Epithelial cell of proximal tubule (primary cell): ENCODE results near the gene CMPK1. TPM values are rescaled to one million over a fixed set of nuclear protein-coding genes. Genes with fewer than 3 reads are reported as not detected.

ENCODE experiments used
- DNase-seq: peaks from one replicate; pipeline ENCODE4 v3.0.0-alpha.2; 2011; ENCODE audit warnings: low read depth
- H3K4me3 ChIP-seq: 2 replicates; pipeline ENCODE4 v1.5.1; 2011; ENCODE audit warnings: low read depth, mild to moderate bottlenecking, low read length
- total RNA-seq: library from RNA; depleted of rRNA; stranded (reverse); fragments of >200 nt; gene quantifications from 2 replicates; pipeline ENCODE4 v1.2.3, GENCODE V29; 2015
- TF ChIP-seq, protein P1 (sequence below): conservative IDR thresholded peaks from 2 replicates; pipeline ENCODE4 v1.5.1; 2012; ENCODE audit warnings: low read depth, mild to moderate bottlenecking, low read length

CMPK1 gene
- total RNA-seq, 1 donor from 2014 or later, result 67.6 TPM

DNA sequence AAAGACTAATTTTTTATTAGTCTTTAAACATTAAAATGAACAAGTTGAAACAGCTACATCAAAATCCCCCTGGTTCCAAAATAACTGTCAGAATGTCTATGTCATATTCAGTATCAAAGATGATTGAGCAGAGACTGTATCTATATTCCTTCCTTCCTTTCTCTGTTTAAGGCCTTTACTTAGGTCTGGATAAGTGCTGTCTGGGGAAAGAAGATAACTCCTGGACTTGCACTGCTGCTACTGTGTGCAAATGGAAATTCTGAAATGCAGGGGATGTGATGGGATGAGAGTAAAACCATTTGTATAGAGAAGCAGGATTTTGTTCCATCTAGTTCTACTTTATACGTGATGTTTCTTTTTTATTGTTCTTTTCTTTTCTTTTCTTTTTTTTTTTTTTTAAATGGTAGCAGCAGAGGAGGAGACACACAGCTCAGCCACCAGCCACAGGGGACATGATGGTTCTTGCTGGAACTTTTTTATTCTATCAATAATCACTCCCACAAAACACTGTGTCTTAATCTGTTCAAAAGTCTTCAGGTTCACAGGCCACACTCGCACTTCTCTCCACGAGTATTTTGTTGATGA lies 48.9 kb downstream of the CMPK1 start:
- H3K4me3 ChIP-seq, result no peak overlapping the region
- DNase-seq, result no peak
- TF ChIP-seq, protein P1, sequence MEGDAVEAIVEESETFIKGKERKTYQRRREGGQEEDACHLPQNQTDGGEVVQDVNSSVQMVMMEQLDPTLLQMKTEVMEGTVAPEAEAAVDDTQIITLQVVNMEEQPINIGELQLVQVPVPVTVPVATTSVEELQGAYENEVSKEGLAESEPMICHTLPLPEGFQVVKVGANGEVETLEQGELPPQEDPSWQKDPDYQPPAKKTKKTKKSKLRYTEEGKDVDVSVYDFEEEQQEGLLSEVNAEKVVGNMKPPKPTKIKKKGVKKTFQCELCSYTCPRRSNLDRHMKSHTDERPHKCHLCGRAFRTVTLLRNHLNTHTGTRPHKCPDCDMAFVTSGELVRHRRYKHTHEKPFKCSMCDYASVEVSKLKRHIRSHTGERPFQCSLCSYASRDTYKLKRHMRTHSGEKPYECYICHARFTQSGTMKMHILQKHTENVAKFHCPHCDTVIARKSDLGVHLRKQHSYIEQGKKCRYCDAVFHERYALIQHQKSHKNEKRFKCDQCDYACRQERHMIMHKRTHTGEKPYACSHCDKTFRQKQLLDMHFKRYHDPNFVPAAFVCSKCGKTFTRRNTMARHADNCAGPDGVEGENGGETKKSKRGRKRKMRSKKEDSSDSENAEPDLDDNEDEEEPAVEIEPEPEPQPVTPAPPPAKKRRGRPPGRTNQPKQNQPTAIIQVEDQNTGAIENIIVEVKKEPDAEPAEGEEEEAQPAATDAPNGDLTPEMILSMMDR, result no peak

DNA sequence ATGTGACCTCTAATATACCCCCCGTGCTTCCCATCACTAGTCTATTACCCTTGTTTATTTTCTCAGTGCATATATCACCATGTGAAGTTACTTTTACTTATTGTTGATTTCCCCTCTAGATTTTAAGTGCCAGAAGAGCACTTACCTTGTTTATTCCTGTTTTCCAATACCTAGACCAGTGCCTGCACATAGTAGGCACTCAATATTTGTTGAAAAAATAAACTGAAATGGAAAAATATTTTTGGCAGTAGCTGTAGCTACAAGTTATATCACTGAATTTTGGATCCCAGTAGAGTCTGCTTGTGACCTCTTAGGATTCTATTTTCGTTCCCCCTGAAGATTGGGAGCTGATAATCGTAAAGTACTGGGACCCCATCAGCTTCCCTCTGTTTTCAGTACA lies 50.5 kb downstream of the CMPK1 start:
- no peak overlapping the region for H3K4me3 ChIP-seq
- DNase-seq, result no peak
- TF ChIP-seq, protein P1, result no peak

DNA sequence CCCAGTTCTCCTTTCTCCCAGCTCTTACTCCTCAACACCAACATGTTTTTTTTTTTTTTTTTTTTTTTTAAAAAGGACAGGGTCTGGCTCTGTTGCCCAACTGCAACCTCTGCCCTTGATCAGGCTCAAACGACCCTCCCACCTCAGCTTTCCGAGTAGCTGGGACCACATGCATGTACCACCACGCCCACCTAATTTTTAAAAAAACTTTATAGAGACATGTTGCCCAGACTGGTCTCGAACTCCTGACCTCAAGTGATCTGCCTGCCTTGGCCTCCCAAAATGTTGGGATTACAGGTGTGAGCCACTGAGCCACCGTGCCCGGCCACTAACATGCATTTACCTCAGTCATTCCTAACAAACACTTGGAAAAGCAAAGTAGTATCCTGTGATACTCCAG lies 51.4 kb downstream of the CMPK1 start:
- no peak for DNase-seq
- H3K4me3 ChIP-seq, result no peak overlapping the region
- TF ChIP-seq, protein P1, result no peak

DNA sequence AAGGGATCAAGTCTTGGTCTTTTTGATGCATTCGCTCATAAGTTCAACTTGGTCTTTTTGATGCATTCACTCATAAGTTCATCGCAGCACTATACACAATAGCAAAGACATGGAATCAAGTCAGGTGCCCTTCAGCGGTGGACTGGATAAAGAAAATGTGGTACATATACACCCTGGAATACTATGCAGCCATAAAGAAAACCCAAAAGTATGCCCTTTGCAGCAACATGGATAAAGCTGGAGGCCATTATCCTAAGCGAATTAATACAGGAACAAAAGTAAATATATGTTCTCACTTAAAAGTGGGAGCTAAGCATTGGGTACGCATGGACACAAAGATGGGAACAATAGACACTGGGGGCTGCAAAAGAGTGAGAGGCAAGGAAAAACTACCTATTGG lies 52.7 kb downstream of the CMPK1 start:
- TF ChIP-seq, protein P1, result no peak
- H3K4me3 ChIP-seq, result no peak overlapping the region
- no peak for DNase-seq

DNA sequence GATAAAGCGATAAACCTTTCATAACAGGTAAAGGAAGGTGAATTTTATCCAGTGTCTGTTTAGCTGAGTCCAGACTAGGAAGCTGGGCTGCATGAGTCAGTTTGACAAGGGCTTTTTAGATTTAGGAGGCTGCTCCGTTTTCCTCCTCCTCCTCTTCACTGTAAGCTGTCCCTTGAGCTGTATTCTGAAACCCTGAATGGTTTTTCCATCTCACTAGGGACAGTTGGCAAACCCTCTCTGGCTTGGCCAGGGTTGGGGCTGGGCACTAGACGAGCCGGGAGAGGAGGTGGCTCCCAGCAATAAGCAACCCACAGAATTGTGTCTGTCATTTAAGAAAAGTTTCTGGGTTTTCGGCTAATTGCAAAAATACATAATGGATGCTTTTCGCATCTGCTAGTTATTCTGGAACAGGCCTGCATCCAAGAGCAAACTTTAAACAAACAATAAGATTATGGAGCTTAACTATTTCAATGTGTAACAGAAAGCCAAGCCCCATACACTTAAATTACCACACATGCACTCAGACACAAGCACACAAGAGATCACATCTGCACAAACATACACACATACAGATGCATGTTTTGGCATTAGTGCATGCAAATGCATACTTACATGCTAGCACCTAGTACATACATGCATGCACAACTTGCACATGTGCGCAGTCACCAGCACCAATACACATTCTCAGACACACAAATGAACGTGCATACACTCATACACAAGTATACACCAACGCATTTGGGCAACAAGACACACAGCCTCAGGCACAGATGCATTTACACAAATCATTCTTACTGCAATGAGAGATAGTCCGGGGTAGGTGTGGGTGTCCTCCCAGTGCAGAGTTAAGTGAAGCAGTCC lies 54.7 kb downstream of the CMPK1 start:
- TF ChIP-seq, protein P1, result no peak
- no peak for DNase-seq
- H3K4me3 ChIP-seq, result no peak overlapping the region

DNA sequence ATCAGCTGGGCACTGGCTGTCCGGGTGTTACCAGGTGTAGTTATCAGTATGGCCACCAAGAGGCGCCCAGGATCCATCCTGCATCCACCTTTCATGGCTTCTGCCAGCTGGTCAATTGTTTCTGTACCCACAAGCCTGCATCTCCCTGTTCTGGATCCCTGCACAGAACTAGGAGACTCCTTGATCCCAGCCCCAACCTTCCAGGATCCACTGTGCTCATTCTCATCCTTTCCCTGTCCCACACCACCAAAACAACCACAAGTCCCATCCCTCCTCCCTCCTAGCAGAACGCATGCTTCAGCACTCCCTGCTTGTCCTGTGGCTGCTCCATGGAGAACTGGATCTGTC lies 55.3 kb downstream of the CMPK1 start:
- DNase-seq, result no peak
- H3K4me3 ChIP-seq, result no peak overlapping the region
- TF ChIP-seq, protein P1, result peak; percentile 84
